ENCODE measurements around the gene SLC27A2. TPM values are rescaled to one million over a fixed set of nuclear protein-coding genes. Genes with fewer than 3 reads are reported as not detected.

SLC27A2 gene
- total RNA-seq, 1 experiment from 2014 or later = 7.0 TPM

DNA sequence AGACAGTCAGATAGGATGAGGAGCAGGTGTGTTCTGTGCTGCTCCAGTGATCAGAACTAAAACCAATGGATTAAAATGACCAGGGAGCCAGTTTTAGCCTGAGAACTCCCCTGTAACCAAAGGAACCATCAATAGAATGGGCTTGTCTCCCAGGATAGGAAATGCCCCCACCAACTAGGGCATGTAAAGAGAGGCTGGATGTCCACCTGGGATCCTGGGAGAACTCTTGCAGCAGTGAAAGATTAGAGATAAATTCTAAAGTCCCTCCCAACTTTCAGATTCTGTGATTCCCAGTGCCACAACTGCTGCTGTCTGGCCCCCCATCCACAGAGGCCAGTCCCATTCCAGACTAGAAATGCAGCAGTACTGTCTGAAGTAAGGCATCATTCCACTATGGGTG lies 49.8 kb downstream of the SLC27A2 start:
- H3K4me3 Mint-ChIP-seq = no peak overlapping the region
- Histone ChIP-seq H2AFZ (ENCODE audit: low read length) (no peak overlapping the region), H2BK20ac (ENCODE audit: low read depth, low read length, poor library complexity, severe bottlenecking) (no peak overlapping the region), H3K79me1 (ENCODE audit: insufficient read depth, low read depth, low read length, poor library complexity, severe bottlenecking) (no peaks in the 10 kb centered on the region), H4K91ac (ENCODE audit: insufficient read length, low read depth, low read length) (no peak overlapping the region), H3K23me2 (ENCODE audit: insufficient read length, low read depth, low read length, poor library complexity, severe bottlenecking) (no peaks in the 10 kb centered on the region), H2BK120ac (ENCODE audit: low read depth, low read length, poor library complexity, severe bottlenecking) (no peak overlapping the region), H3K18ac (ENCODE audit: insufficient read length, low read depth, low read length) (no peak overlapping the region), H3K56ac (ENCODE audit: insufficient read length, low read depth, low read length) (no peak overlapping the region), H3K79me2 (ENCODE audit: insufficient read depth, low read length) (no peaks in the 10 kb centered on the region), H2BK12ac (ENCODE audit: insufficient read length, low read depth, low read length) (no peak overlapping the region), H3T11ph (ENCODE audit: low read length) (no peak overlapping the region), H4K8ac (replicated peaks; ENCODE audit: insufficient read length, low read depth, low read length) (no peak overlapping the region), H3K9ac (ENCODE audit: extremely low read depth, insufficient read length, low read length) (no peak overlapping the region), H4K5ac (ENCODE audit: insufficient read length, low read depth, low read length) (no peak overlapping the region), H2AK5ac (ENCODE audit: insufficient read length, low read length) (no peak overlapping the region), H2BK5ac (ENCODE audit: insufficient read length, low read length) (no peak overlapping the region), H3K4me1 (ENCODE audit: insufficient read depth, low read length) (no peaks in the 10 kb centered on the region), H3K9me3 (ENCODE audit: control insufficient read depth, low read depth, low read length) (no peaks in the 10 kb centered on the region), H3K14ac (ENCODE audit: insufficient read depth, low read length) (no peak overlapping the region), H4K20me1 (ENCODE audit: control insufficient read depth, insufficient read depth, insufficient read length) (no peaks in the 10 kb centered on the region), H3K4ac (ENCODE audit: low read depth, low read length) (no peak overlapping the region), H2BK15ac (ENCODE audit: low read depth, low read length) (no peak overlapping the region), H3K27ac (ENCODE audit: insufficient read length, low read depth, low read length) (no peak overlapping the region), H3K4me2 (ENCODE audit: insufficient read depth, insufficient read length, low read length) (no peak overlapping the region), H3K23ac (ENCODE audit: insufficient read length, low read depth, low read length) (no peak overlapping the region), H3K27me3 (ENCODE audit: insufficient read depth, low read length) (no peaks in the 10 kb centered on the region)
- TF ChIP-seq, protein P1, sequence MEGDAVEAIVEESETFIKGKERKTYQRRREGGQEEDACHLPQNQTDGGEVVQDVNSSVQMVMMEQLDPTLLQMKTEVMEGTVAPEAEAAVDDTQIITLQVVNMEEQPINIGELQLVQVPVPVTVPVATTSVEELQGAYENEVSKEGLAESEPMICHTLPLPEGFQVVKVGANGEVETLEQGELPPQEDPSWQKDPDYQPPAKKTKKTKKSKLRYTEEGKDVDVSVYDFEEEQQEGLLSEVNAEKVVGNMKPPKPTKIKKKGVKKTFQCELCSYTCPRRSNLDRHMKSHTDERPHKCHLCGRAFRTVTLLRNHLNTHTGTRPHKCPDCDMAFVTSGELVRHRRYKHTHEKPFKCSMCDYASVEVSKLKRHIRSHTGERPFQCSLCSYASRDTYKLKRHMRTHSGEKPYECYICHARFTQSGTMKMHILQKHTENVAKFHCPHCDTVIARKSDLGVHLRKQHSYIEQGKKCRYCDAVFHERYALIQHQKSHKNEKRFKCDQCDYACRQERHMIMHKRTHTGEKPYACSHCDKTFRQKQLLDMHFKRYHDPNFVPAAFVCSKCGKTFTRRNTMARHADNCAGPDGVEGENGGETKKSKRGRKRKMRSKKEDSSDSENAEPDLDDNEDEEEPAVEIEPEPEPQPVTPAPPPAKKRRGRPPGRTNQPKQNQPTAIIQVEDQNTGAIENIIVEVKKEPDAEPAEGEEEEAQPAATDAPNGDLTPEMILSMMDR (conservative IDR thresholded peaks at IDR 0.05) = no peak
- H3K27me3 Mint-ChIP-seq (ENCODE audit: low read depth) = no peaks in the 10 kb centered on the region
- H3K27ac Mint-ChIP-seq = no peak overlapping the region
- H3K9me3 Mint-ChIP-seq = no peaks in the 10 kb centered on the region
- no peaks in the 10 kb centered on the region for H3K36me3 Mint-ChIP-seq (ENCODE audit: insufficient read depth in 1 of 3, low read depth in 3 of 3)
- no peak for DNase-seq
- H3K4me1 Mint-ChIP-seq = peaks cover 0 to 4% of the 10 kb centered on the region in 2 experiments; a peak in 1 of 4 replicates

All from H9 (cell line).